ENCODE data around the gene CD81. TPM values are rescaled to one million over a fixed set of nuclear protein-coding genes. Genes with fewer than 3 reads are reported as not detected.
"Not testable (repeated sequence)": the region's sequence is repeated elsewhere in the genome, so short reads cannot be mapped to it uniquely, and the experiment has no call there.

The CD81 gene
- total RNA-seq, 1 experiment from 2014 or later, result 288 TPM

GRCh38 chr11:2357246-2357645, 19.9 kb upstream of the CD81 start:
- DNase-seq (ENCODE audit: low spot score), result no peak

DNA sequence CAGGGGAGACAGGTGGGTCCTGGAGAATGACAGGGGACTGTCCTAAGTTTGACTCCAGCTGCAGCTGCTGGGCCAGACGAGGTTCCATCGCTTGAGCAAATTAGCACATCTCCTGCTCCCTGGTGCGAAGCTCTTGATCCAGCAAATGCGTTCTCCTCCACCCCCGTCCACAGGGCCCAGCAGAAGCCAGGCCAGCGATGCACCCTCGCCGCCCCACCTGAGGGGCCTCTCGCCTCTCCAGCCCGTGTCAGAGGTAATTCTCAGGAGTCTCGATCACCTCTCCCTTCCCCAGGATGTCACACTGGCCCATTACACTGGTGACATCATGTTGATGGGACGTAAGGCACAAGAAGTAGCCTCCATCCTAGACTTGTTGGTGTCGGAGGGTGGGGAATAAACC, 19.5 kb upstream of the CD81 start:
- DNase-seq (ENCODE audit: low spot score), result not testable (repeated sequence)

GRCh38 chr11:2358754-2359442, 18.2 kb upstream of the CD81 start:
- no peak for DNase-seq (ENCODE audit: low spot score)

GRCh38 chr11:2359557-2359956, 17.6 kb upstream of the CD81 start:
- DNase-seq (ENCODE audit: low spot score), result no peak

DNA sequence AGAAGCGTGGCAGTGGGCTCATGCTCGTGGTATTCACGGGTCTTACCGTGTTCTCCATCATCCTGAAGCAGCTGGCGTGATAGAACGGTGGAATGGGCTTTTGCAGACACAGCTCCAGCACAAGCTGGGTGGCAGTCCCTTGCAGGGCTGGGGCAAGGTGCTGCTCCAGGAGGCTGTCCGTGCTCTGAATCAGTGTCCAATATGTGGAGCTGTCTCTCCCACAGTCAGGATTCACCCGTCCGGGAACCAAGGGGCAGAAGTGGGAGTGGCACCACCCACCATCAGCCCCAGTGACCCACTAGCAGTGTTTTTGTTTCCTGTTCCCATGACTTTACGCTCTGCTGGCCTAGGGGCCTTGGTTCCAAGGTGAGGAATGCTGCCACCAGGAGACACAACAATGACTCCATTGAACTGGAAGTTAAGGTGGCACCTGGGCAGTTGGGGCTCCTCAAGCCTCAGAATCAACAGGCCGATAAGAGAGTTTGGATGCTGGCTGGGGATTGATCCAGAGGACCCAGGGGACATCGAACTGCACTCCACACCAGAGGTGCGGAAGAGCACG, 16.9 kb upstream of the CD81 start:
- no peak for DNase-seq (ENCODE audit: low spot score)

GRCh38 chr11:2361565-2361964, 15.5 kb upstream of the CD81 start:
- DNase-seq (ENCODE audit: low spot score), result no peak

GRCh38 chr11:2362414-2362813, 14.7 kb upstream of the CD81 start:
- no peak for DNase-seq (ENCODE audit: low spot score)

- DNase-seq (ENCODE audit: low spot score), result no peak
These were observed 14.0 kb upstream of the CD81 start for GRCh38 chr11:2363130-2363529.

- no peak for DNase-seq (ENCODE audit: low spot score)
These were observed 13.3 kb upstream of the CD81 start for GRCh38 chr11:2363577-2364370.

GRCh38 chr11:2364386-2364785, 12.7 kb upstream of the CD81 start:
- not testable (repeated sequence) for DNase-seq (ENCODE audit: low spot score)

DNA sequence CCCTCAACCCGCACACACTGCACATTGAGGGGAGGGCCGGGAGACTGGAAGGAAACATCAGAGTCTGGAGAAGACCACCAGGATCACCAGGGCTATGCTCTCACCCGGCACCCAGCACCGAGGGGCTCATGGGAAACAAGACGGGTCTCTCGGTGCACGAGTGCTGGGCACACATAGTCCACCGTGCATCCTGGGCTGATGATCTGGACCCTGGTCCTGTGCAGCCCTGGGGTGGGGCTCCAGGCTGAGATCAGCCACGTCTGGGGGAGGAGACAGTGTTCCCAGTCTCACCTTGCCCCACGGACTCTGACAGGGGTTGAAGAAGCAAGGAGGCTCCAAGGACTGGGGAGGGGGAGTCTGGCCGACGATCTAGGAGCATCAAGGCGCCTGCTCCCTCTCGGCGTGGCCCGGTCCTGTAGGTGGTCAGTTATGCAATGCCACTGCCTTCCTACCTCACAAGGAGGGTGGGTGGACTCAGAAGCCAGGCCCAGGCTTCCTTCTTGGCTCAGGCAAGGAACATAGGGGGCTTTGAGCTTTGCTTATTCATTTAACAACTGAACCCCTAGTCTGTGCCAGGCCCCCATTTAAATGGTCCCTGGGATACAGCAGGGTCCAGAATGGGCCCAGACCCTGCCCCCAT, 11.4 kb upstream of the CD81 start:
- no peak for DNase-seq (ENCODE audit: low spot score)

DNA sequence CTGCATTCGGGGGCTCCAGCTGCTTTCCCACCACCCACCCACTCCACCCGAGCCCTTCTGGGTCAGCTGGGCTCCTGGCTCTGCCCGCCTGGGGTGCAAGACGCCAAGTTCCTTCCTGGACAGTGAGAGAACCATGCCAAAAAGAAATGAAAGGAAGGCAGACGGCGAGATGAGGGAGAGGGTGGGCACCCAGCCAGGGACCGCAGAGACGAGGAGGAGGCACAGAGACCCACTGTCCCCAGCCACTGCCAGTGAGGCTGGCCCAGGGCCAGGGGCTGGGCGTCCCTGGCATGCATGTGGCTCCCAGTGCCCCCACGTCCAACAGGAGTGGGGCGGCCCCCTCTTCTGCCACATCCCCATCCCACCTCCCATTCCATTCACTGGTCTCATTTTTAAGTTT, 10.8 kb upstream of the CD81 start:
- no peak for DNase-seq (ENCODE audit: low spot score)

DNA sequence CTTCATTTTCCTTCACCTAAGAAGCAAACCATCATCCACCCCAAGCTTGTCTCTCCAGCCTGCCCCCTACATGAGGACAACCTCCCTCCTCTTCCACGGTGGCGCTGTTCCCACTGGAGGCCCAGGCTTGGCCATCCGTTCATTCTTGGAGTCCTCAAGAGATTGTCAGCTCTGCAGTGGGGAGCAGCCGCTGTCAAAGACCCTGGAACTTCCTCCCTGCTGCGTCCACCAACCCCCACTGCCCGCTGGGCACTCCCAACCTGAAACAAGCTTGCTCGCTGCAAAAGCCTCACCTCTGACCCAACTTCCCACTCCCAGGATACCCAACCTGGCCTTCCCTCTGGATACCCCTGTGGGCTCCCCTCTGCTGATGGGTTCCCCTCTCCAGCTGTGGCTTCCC, 10.4 kb upstream of the CD81 start:
- no peak for DNase-seq (ENCODE audit: low spot score)

GRCh38 chr11:2367266-2368160, 9.6 kb upstream of the CD81 start:
- no peak for DNase-seq (ENCODE audit: low spot score)

DNA sequence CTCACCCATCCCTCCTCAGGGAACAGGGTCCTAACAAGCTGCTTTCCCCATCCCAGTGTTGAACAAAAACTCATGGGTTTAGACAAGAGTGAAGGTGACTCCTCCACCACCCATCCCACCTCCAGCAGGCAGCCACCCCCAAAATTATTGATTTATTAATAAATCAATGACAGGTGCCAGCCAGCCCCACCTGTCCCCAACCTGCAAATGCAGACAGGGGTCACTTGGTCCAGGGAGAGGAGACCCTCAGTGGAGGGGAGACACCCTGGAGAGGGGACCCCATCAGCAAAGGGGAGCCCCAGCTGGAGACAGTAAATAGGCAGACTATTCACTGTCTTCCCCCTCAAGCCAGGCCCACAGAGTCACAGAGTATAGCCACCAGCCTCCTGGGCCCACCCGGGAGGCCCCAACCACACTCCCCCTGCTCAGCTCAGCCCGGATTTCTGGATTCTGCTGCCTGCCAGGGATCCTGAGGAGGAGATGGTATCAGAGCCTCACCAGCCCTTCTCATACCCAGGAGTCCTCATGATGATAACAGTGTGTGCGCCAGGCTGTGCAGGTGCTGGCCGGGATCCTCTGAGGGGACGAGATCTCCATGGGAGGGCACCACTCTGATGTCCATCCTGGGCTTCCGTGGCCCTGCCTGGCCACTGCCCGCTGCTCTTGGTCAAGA, 8.8 kb upstream of the CD81 start:
- DNase-seq (ENCODE audit: low spot score), result no peak

DNA sequence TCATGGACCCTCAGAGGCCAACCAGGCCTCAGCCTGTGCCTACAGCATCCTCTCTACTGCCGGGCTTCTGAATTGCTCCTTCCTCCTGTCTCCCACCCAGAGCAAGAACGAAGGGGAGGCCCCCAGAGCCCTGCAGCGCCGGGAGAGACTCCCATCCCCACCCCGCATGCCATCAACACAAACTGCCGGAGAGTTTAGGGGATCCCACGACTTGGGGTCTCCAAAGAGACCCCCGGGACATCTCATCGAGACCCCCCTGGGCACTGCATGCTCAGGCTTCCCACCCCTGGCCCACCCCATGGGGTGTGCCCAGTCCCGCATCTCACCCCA, 8.3 kb upstream of the CD81 start:
- DNase-seq (ENCODE audit: low spot score), result no peak

GRCh38 chr11:2369320-2369719, 7.8 kb upstream of the CD81 start:
- no peak for DNase-seq (ENCODE audit: low spot score)

GRCh38 chr11:2369896-2370295, 7.2 kb upstream of the CD81 start:
- DNase-seq (ENCODE audit: low spot score), result no peak

- DNase-seq (ENCODE audit: low spot score), result no peak
These were observed 2.5 kb upstream of the CD81 start for GRCh38 chr11:2374456-2375201.

GRCh38 chr11:2375341-2375853, 1.7 kb upstream of the CD81 start:
- no peak for DNase-seq (ENCODE audit: low spot score)
